22Rv1 (cell line): Measurements from ENCODE around the gene MLLT10.

ENCODE experiments used
- H3K27ac ChIP-seq: fragments of 450-650 bp; 2 replicates; pipeline ENCODE4 v1.5.1; 2017
- ZFX ChIP-seq: fragments of 450-650 bp; IDR thresholded peaks from 2 replicates; pipeline ENCODE4 v1.6.1; 2017; ENCODE audit warnings: antibody characterized with exemption, borderline replicate concordance
- TF ChIP-seq, protein P1 (sequence below): fragments of 450-650 bp; IDR thresholded peaks from 2 replicates; pipeline ENCODE4 v1.5.1; 2017; ENCODE audit warnings: mild to moderate bottlenecking

MLLT10 gene

GRCh38 chr10:21749788-21750187 is 215.8 kb downstream of the MLLT10 start:
- no peak overlapping the region for H3K27ac ChIP-seq
- TF ChIP-seq, protein P1, sequence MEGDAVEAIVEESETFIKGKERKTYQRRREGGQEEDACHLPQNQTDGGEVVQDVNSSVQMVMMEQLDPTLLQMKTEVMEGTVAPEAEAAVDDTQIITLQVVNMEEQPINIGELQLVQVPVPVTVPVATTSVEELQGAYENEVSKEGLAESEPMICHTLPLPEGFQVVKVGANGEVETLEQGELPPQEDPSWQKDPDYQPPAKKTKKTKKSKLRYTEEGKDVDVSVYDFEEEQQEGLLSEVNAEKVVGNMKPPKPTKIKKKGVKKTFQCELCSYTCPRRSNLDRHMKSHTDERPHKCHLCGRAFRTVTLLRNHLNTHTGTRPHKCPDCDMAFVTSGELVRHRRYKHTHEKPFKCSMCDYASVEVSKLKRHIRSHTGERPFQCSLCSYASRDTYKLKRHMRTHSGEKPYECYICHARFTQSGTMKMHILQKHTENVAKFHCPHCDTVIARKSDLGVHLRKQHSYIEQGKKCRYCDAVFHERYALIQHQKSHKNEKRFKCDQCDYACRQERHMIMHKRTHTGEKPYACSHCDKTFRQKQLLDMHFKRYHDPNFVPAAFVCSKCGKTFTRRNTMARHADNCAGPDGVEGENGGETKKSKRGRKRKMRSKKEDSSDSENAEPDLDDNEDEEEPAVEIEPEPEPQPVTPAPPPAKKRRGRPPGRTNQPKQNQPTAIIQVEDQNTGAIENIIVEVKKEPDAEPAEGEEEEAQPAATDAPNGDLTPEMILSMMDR: no peak
- TF ChIP-seq ZFX: no peak

GRCh38 chr10:21750424-21750823 is 216.4 kb downstream of the MLLT10 start:
- TF ChIP-seq, protein P1: no peak
- TF ChIP-seq ZFX: no peak
- H3K27ac ChIP-seq: no peak overlapping the region

- TF ChIP-seq, protein P1: no peak
- TF ChIP-seq ZFX: no peak
- H3K27ac ChIP-seq: no peak overlapping the region
Observed at GRCh38 chr10:21751341-21752310, 217.6 kb downstream of the MLLT10 start.

DNA sequence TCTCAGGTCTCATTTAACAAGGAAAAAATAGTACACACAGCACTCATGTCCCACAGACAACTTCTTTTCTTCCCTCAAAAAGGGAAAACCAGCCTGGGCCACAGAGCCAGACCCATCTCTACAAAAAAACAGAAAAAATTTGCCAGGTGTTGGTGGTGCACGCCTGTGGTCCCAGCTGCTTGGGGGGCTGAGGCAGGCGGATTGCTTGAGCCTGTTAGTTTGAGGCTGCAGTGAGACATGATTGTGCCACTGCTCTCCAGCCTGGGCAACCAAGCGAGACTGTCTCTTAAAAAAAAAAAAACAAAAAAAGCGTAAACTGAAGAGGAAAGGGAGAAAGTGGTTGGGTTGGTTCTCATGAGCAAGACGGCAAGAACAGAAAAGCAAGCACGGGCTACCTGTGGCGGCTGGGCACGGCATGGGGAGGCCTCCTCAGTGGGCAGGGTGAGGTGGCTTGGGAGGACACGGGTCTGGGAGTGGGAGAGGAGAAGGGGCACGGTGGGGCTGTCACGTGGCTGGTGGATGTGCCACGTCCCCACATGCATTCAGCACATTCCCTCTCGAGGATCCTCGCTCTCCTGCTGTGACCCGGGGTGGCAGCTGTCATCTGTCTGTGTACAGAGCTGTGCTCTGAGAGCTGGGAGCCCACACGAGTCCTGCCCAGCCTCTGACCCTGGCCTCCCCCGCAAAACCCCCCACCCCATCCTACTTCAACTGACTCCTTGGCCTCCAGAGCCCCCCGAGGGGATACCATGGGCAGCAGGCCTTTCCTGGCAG is 219.7 kb downstream of the MLLT10 start:
- H3K27ac ChIP-seq: no peak overlapping the region
- TF ChIP-seq ZFX: no peak
- TF ChIP-seq, protein P1: no peak

DNA sequence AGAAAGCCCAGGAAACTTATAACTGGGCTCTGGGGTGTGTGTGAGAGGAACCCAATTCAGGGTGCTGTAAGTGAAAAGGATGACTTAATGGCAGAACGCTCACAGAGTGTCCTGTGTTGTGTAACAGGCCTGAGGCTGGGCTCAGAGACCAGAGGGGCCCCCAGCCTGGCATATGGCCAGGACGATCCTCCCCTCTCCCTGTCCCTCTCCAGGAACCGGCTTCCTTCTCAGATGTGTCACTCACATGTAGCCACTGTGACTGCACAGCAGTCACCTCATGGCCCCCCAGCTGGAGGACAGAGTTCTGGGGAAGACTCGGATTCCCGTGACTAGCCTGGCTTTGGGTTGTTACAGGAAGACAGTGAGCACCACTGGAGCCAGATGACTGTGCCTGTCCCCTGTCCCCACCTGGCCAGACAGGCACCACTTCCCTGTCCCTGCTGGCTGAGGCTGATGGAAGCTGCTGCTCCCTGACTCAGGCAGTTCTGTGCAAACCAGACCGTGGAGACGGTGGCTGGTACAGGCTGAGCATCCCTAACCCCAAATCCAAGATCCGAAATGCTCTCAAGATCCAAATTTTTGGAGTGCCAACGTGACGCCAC is 220.5 kb downstream of the MLLT10 start:
- no peak overlapping the region for H3K27ac ChIP-seq
- TF ChIP-seq, protein P1: no peak
- no peak for TF ChIP-seq ZFX

DNA sequence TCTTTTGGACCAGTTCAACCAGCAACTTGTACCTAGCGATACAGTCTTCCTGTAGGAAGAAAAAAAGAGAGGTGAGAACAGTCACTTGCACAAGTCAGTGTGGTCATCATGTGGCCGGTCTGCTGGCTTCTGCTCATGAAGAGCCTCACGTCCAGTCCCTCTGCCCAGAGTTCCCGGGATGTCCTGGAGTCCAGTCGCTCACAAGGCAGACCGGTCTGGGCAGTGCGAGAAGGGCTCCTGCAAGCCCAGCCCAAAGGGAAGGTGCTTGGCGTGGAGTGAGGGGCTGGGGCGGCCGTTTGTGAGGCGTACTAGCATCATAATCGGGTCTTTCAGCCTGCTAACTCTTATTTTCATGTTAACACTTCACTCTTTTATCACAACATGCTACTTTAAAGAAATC is 222.7 kb downstream of the MLLT10 start:
- TF ChIP-seq ZFX: no peak
- TF ChIP-seq, protein P1: no peak
- no peak overlapping the region for H3K27ac ChIP-seq
